Amniotic stem cell (primary cell): ENCODE measurements around the gene GCSAM.
"Not testable (repeated sequence)": the region's sequence is repeated elsewhere in the genome, so short reads cannot be mapped to it uniquely, and the experiment has no call there.

Source experiments
- DNase-seq: peaks from one replicate; lab custom pipeline; 2025; lab: John Stamatoyannopoulos, UW

GCSAM gene

GRCh38 chr3:112072387-112073060, 60.5 kb downstream of the GCSAM start:
- DNase-seq = not testable (repeated sequence)
